PC-3 (cell line): ENCODE data around the gene ETS1.

Experiments
- EZH2 ChIP-seq: fragments of 300-600 bp; sonication (generic); IDR thresholded peaks from one replicate; pipeline ENCODE4 v1.6.1; 2017; ENCODE audit warnings: antibody characterized with exemption, mild to moderate bottlenecking, low read length; ENCODE audit not compliant: unreplicated experiment
- EZH2phosphoT487 ChIP-seq: fragments of 300-600 bp; sonication (generic); IDR thresholded peaks from 2 replicates; pipeline ENCODE4 v1.6.1; 2018; ENCODE audit warnings: mild to moderate bottlenecking, antibody characterized with exemption, low read length, borderline replicate concordance

DNA sequence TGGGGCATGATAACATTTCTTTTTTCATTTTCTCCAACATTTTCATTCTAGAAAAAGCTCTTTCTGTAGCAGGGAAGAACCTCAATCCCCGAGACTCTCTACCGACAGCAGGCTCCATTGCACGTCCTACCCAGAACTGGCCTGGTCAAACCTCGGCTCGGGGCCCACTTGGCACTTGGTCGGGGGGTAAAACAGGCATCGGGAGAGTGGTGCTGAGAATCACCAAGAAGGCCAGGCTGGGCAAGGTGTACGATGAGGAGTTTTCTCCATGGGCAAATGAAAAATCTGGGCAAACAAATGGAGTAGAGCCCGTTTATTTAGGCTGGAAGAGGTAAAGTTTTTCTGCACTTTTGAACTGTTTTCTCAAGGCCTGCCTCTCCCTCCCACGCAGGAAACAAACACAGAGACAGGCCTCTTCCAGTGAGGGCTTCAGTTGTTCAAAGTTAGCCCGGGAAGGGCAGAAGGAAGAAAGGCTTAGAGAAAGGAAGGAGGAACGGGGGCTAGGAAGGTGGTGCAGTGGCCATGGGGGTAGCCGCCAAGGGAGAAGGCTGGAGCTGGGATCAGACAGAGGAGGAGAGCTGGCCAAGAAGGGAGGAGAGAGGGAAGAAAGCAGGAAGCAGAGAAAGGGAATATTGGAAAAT, 87.6 kb downstream of the ETS1 start:
- TF ChIP-seq EZH2phosphoT487 (no peak), EZH2 (no peak)
